Heart left ventricle (tissue), 13 donors: ENCODE results near the gene HNRNPL.
"Not testable (repeated sequence)": the region's sequence is repeated elsewhere in the genome, so short reads cannot be mapped to it uniquely, and the experiment has no call there.

Source experiments
- POLR2A ChIP-seq, 2 donors: fragments of 450-650 bp; IDR thresholded peaks; one replicate each; pipeline ENCODE4 v1.6.1; 2017; ENCODE audit warnings: antibody characterized with exemption in 2 of 2, mild to moderate bottlenecking in 2 of 2, moderate library complexity in 2 of 2
- TF ChIP-seq, protein P1 (sequence below), 12 donors: fragments of 200-600 bp; sonication (generic) in 4 of 12; IDR thresholded peaks; one replicate each; pipeline versions ENCODE4 v1.5.0 to v1.8.0; 2018 to 2022; ENCODE audit warnings: antibody characterized with exemption in 12 of 12, mild to moderate bottlenecking in 5 of 12
- donor health status: ischemic (EF 13 %, LVEDD 7.1; RV severe dilation, severe dysfunction).
- donor health status: DM: no; HTN: yes; CAD: no.
- donor health status: DM: no; HTN: no; CAD: no.
- donor health status: ischemic (EF 25% LVEDD 6.9; RV normal size, moderate dysfunction).
- donor health status: ischemic (EF 25% LVEDD 5.7; RV mildly dilated, moderate dysfunction).
- donor health status: ischemic (EF 35%, LVEDD 5.7; RV mildly dilated, moderate dysfunction).
- donor health status: nonischemic (EF 11% LVEDD 7.7; RV severe dilation, severe dysfunction).
- donor health status: DM: yes; HTN: yes; CAD: no.
- donor health status: PGD.
- donor health status: ischemic (EF 29% LVEDD 5.4; RV normal size, mild dysfunction).
- donor health status: nonischemic (EF 23%, LVEDD 6.1; RV moderate dilation, normal function).

DNA sequence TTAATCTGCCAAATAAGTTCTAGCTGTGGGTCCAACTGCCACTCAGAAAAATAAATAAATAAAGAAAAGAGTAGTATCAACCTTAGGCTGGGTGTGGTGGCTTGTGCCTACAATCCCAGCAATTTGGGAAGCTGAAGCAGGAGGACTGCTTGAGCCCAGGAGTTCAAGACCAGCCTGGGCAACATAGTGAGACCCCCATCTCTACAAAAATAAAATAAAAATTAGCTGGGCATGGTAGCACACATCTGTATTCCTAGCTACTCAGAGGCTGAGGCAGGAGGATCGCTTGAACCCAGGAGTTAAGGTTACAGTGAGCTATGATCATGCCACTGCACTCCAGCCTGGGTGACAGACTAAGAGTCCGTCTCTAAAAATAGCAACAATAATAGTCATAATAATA, 35.9 kb downstream of the HNRNPL start:
- TF ChIP-seq, protein P1, sequence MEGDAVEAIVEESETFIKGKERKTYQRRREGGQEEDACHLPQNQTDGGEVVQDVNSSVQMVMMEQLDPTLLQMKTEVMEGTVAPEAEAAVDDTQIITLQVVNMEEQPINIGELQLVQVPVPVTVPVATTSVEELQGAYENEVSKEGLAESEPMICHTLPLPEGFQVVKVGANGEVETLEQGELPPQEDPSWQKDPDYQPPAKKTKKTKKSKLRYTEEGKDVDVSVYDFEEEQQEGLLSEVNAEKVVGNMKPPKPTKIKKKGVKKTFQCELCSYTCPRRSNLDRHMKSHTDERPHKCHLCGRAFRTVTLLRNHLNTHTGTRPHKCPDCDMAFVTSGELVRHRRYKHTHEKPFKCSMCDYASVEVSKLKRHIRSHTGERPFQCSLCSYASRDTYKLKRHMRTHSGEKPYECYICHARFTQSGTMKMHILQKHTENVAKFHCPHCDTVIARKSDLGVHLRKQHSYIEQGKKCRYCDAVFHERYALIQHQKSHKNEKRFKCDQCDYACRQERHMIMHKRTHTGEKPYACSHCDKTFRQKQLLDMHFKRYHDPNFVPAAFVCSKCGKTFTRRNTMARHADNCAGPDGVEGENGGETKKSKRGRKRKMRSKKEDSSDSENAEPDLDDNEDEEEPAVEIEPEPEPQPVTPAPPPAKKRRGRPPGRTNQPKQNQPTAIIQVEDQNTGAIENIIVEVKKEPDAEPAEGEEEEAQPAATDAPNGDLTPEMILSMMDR (IDR thresholded peaks at IDR 0.05) = not testable (repeated sequence)
- TF ChIP-seq POLR2A (IDR thresholded peaks at IDR 0.05) = not testable (repeated sequence)
